HG03439 (cell line): ENCODE data around the gene HSFY1.
"Not testable (repeated sequence)": the region's sequence is repeated elsewhere in the genome, so short reads cannot be mapped to it uniquely, and the experiment has no call there.

ENCODE experiments used
- ATAC-seq: cut with Tn5 transposase; IDR thresholded peaks from one replicate; pipeline ENCODE4 v1.9.1; 2021; ENCODE audit warnings: mild to moderate bottlenecking, moderate library complexity; ENCODE audit not compliant: unreplicated experiment

HSFY1 gene, protein sequence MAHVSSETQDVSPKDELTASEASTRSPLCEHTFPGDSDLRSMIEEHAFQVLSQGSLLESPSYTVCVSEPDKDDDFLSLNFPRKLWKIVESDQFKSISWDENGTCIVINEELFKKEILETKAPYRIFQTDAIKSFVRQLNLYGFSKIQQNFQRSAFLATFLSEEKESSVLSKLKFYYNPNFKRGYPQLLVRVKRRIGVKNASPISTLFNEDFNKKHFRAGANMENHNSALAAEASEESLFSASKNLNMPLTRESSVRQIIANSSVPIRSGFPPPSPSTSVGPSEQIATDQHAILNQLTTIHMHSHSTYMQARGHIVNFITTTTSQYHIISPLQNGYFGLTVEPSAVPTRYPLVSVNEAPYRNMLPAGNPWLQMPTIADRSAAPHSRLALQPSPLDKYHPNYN

DNA sequence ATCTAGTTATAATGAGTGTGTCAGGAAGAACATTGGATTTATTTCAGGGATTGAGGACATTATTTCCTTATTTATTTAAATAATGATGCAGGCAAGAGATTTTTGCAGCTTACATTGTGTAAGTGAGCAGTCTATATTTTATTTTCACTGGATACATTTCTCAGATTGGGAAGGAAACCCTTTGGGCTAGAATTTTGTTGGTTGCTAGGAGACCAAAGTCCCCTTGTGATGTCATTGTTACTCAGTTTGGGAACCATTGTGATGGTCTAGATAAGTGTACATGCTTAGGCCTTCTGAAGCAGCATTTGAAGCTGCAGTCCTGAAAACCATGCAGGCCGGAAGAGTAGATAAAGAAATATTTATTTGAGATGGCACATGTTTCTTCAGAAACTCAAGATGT is at the start of gene HSFY1:
Gene HSFY1, plus strand, starts transcription at position 301 of the 400 bp plus-strand sequence. Its CDS starts 68 bp downstream, at position 369.
- not testable (repeated sequence) for ATAC-seq

DNA sequence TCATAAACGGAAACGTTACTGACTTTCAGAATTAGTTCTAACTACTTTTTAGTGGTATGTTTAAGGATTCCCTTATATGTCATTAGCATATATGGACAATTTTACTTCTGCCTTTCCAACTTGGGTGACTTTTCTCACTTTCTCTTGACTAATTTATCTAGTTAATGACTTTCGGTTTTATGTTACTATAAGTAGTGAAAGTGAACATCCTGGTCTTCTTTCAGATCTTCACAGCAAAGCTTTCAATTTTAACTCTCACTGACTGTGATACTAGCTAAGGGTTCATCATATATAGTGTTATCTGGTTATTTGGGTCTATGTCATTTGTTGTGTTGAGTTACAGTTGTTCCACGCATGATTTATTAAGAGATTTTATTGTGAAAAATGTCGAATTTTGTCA is 42.3 kb upstream of the HSFY1 start:
- not testable (repeated sequence) for ATAC-seq

DNA sequence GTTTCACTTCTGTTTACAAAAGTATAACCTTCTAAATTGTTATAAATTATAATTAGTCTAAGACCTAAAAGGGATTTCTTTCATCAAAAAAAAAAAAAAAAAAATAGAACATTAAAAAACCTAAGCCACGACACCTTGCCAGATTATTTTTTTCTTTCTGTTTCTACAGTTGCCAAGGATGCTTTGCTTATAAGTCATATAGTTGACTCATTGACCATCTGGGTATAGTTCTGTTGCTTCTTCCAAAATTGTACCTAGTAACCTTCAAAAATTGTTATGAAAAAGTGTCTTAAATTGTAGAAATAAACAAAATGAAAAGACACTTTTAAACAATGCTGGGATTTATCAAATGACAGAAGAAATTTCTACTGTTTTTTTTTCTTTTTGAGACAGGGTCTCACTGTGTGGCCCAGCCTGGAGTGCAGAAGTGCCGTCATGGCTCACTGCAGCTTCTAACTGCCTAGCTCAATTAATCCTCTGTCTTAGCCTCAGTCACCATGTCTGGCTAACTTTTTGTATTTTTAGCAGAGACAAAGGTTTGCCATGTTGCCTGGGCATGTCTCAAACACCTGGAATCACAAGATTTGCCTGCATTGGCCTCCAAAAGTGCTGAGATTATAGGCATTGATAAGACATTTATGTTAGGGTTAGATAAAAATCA is 15.4 kb upstream of the HSFY1 start:
- ATAC-seq, result not testable (repeated sequence)

DNA sequence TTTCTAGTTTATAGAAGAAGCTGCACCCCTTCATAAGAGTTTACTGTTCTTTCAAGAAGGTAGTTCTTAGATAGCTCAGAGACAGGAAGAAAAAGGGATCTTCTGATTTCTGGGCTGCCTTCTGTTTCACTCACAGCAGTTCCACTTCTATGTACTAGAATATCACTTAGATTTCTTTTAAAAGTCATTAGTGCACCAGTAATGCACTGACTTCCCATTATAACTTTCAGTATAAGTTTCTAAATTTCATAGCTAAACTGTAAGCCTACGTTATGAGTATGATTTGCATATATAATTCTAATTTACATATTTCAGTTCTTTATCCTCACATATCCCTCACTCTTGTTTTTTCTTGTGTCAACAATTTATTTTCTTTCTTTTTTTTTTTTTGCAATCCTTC is 7.6 kb upstream of the HSFY1 start:
- ATAC-seq, result not testable (repeated sequence)

DNA sequence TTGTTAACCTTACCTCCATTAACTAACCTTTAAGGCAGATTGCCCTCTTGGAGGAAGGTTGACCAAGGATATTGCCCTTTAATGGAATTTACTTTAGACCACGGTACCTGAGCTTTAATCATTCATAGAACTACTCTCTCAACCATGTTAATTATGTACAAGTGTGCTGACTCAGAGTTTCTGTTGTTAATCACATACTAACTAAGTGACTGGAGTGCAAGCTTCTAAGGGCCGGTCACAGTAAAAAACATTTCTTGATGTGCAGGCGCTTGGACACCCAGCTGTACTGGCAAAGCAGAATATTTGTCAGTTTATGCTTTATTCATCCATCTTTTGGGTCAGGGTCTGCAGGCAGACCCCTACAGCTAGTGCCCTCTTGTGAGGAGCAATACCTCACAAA is 6.6 kb downstream of the HSFY1 start:
- not testable (repeated sequence) for ATAC-seq

DNA sequence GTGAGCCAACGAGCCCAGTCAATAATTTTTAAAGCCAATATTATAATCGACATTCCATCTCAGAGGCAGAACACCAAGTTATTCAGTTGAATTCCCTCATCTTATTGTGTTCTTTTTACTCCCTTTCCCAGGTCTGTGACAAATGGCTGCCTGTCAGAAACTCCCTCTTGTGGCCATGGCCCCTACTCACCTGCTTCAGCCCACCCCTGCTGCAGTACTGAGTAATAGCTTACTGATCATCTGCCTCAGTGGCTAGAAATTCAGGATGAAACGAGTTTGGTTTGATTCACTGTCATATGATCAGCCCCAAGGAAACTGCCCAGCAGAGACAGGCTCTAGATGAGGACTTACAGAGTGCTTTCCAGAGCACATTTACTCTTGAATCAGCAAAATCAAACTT is 19.4 kb downstream of the HSFY1 start:
- not testable (repeated sequence) for ATAC-seq
